HG03135 (cell line): ENCODE results near the gene BIVM.

ENCODE experiments used
- ATAC-seq: cut with Tn5 transposase; IDR thresholded peaks from one replicate; pipeline ENCODE4 v1.9.1; 2021; ENCODE audit warnings: mild to moderate bottlenecking, moderate library complexity; ENCODE audit not compliant: unreplicated experiment

Gene BIVM

GRCh38 chr13:102877303-102877702 is 78.4 kb downstream of the BIVM start:
- ATAC-seq = no peak

DNA sequence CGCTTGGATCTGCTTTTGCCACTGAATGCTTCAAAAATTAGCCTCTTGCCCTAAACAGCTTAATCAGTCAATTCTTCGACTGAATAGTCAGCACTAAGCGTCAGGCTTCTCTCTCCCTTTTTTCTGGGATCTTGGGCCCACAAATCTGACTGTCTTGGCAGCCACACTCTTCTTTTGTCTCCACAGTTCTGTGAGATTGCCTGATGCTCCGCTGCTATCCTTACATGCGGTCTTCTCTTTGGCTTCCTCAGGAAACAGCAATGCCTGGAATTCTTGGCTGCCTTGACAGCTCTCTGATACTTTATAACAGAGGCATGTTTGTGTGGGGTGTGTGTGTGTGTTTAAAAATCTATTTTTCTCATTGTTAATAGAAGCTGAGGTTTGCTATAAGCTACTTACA is 79.6 kb downstream of the BIVM start:
- no peak for ATAC-seq

- ATAC-seq = no peak
These were observed 81.0 kb downstream of the BIVM start for GRCh38 chr13:102879793-102880499.

GRCh38 chr13:102881819-102882686 is 83.1 kb downstream of the BIVM start:
- ATAC-seq = no peak
